Measurements from ENCODE around the gene UBQLN4.

Gene UBQLN4

DNA sequence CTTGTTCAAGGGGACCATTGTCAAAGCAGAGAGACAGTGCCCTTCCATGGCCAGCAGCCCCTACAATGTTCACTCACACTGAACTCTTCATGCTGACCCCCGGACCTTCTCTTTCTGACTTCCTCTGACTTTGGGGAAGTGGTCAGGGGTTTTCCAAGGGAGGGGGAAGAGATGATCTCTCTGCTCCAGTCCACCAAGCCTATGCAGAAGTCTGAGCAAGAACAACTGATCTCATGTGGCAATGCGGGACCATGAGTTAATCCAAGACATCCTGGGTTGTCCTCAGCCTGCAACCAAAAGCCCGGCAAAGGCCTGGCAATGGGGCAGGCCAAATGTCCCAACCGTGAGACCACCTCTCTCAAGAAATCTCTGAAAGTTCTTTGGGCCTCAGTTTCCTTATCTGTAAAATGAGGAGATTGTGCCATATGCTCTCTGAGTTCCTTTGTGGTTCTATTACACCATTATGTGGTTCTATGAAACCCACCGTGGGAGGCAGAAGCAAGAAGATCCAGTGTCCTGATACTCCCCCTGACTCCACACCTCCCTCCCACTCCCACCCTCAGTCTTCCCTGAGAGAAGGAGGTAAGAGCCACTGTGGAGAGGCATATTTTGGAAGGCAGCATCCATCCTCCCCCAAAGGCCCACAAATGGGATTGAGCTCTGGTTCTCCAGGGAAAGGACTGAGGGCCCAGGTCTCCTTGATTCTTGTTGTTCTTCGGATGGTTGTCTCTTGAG is 63.4 kb downstream of the UBQLN4 start:
- no peaks in the 10 kb centered on the region for H3K27me3 Mint-ChIP-seq
- H3K9me3 Mint-ChIP-seq, result no peaks in the 10 kb centered on the region
- peak overlapping the region; percentile 37 to 68 for H3K4me3 Mint-ChIP-seq
- ATAC-seq (peak; percentile 54), DNase-seq (no peak)
- no peak overlapping the region for H3K27ac Mint-ChIP-seq
- H3K4me1 Mint-ChIP-seq, result peaks cover 24% of the 10 kb centered on the region

DNA sequence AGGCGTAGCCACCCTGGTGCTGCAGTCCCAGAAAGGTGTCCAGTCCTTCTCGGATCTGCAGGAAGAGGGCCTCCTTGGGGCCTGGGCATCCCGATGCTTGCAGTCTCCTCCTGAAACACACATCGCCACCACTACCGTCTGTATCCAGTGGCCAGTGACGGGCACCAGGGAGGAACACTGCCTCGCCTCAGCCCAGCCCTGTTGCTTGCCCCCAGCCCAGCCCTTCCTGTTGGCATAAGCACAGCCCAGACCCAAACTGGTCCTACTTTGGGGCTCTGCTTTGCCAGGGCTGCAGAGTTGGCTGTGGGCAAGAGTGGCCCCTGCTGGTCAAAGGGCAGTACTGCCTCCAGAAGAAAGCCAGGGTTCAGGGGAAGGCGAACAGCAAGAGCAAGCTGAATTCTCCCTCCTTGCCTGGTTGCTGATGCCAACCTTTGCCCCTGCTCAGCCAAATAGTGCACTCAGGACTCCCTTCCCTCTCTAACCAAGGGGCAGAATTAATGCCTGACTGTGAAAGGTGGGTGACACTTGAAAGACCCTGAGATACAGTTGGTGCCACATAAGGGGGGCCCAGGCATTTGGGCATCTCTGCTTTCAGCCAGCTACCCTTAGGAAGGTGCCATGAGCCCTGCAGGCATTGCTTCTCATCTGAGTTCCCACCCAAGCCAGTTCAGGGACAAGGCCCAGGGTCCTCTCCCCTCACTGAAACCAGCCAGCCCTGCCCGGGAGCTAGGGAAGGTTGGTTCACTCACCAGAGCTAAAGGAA is 64.2 kb downstream of the UBQLN4 start:
- Mint-ChIP-seq H3K27me3 (no peaks in the 10 kb centered on the region), H3K4me3 (peak overlapping the region; percentile 39 to 68), H3K27ac (no peak overlapping the region), H3K9me3 (no peaks in the 10 kb centered on the region), H3K4me1 (peaks cover 24% of the 10 kb centered on the region)
- ATAC-seq (peak; percentile 95), DNase-seq (peak; percentile 84 to 86)
